Upper lobe of left lung (tissue), 4 donors: Measurements from ENCODE around the gene TNFRSF21.

Experiments
- CTCF ChIP-seq, 6 experiments: fragments of 450-650 bp in 4 of 6; fragments of 200-600 bp in 2 of 6; sonication (generic) in 2 of 6; IDR thresholded peaks; one replicate each; pipeline ENCODE4 v1.5.1; 2016 to 2019; ENCODE audit warnings: antibody characterized with exemption in 6 of 6
- EP300 ChIP-seq, 4 donors: sonication (generic); formaldehyde crosslinking; IDR thresholded peaks; one replicate each; pipeline ENCODE4 v1.5.1; 2017; ENCODE audit warnings: antibody characterized with exemption in 4 of 4, control low read depth in 2 of 4
- POLR2A ChIP-seq, 4 donors: fragments of 450-650 bp; IDR thresholded peaks; one replicate each; pipeline ENCODE4 v1.5.1; 2016 to 2017; ENCODE audit warnings: antibody characterized with exemption in 4 of 4, mild to moderate bottlenecking in 2 of 4

- no peak for TF ChIP-seq EP300 (IDR thresholded peaks at IDR 0.05)
- TF ChIP-seq CTCF (IDR thresholded peaks at IDR 0.05) = no peak
- no peak for TF ChIP-seq POLR2A (IDR thresholded peaks at IDR 0.05)
Observed at GRCh38 chr6:47290124-47290834, 19.4 kb downstream of the TNFRSF21 start.
